H9 (cell line): ENCODE results near the gene WAPL. TPM values are rescaled to one million over a fixed set of nuclear protein-coding genes. Genes with fewer than 3 reads are reported as not detected.
A peak's percentile ranks its signal among the peaks of the same experiment; 100 is the strongest.

Experiments
- DNase-seq: peaks from one replicate; pipeline ENCODE4 v3.0.0-alpha.2; 2017
- H2AFZ ChIP-seq: one replicate; pipeline ENCODE4 v1.6.1; 2013; ENCODE audit warnings: mild to moderate bottlenecking, low read length, control low read depth, moderate library complexity
- H2AK5ac ChIP-seq: 2 replicates; pipeline ENCODE4 v1.6.1; 2013; ENCODE audit warnings: low read length, control low read depth, mixed read lengths; ENCODE audit not compliant: insufficient read length
- H2BK120ac ChIP-seq: one replicate; pipeline ENCODE4 v1.6.1; 2013; ENCODE audit warnings: low read depth, mild to moderate bottlenecking, low read length, control low read depth, inconsistent platforms; ENCODE audit not compliant: poor library complexity, severe bottlenecking
- H2BK12ac ChIP-seq: 2 replicates; pipeline ENCODE4 v1.6.1; 2013; ENCODE audit warnings: low read length, control low read depth, mixed read lengths, low read depth; ENCODE audit not compliant: insufficient read length
- H2BK15ac ChIP-seq: 2 replicates; pipeline ENCODE4 v1.6.1; 2013; ENCODE audit warnings: low read depth, low read length, control low read depth
- H2BK20ac ChIP-seq: one replicate; pipeline ENCODE4 v1.6.1; 2013; ENCODE audit warnings: low read depth, mild to moderate bottlenecking, low read length, control low read depth, inconsistent platforms; ENCODE audit not compliant: poor library complexity, severe bottlenecking
- H2BK5ac ChIP-seq: 2 replicates; pipeline ENCODE4 v1.6.1; 2013; ENCODE audit warnings: low read length, control low read depth, mixed read lengths; ENCODE audit not compliant: insufficient read length
- H3K14ac ChIP-seq: 2 replicates; pipeline ENCODE4 v1.6.1; 2013; ENCODE audit warnings: low read length, control low read depth; ENCODE audit not compliant: insufficient read depth
- H3K18ac ChIP-seq: 2 replicates; pipeline ENCODE4 v1.6.1; 2013; ENCODE audit warnings: low read depth, mild to moderate bottlenecking, mixed read lengths, low read length, control low read depth; ENCODE audit not compliant: insufficient read length
- H3K23ac ChIP-seq: 2 replicates; pipeline ENCODE4 v1.6.1; 2013; ENCODE audit warnings: low read length, control low read depth, mixed read lengths, low read depth; ENCODE audit not compliant: insufficient read length
- H3K23me2 ChIP-seq: 2 replicates; pipeline ENCODE4 v1.6.1; 2013; ENCODE audit warnings: low read depth, mild to moderate bottlenecking, mixed read lengths, low read length, control low read depth; ENCODE audit not compliant: insufficient read length, poor library complexity, severe bottlenecking
- H3K27ac ChIP-seq: 2 replicates; pipeline ENCODE4 v1.5.1; 2013; ENCODE audit warnings: low read length, control low read depth, mixed read lengths, low read depth; ENCODE audit not compliant: insufficient read length
- H3K27me3 ChIP-seq: 2 replicates; pipeline ENCODE4 v1.6.1; 2013; ENCODE audit warnings: low read length, control low read depth, inconsistent platforms; ENCODE audit not compliant: insufficient read depth
- H3K4ac ChIP-seq: 2 replicates; pipeline ENCODE4 v1.6.1; 2013; ENCODE audit warnings: low read depth, mild to moderate bottlenecking, control low read depth, inconsistent platforms, low read length, moderate library complexity
- H3K4me1 ChIP-seq: 2 replicates; pipeline ENCODE4 v1.6.1; 2013; ENCODE audit warnings: low read length, control low read depth, inconsistent platforms; ENCODE audit not compliant: insufficient read depth
- H3K4me2 ChIP-seq: 2 replicates; pipeline ENCODE4 v1.6.1; 2013; ENCODE audit warnings: low read length, control low read depth, mixed read lengths; ENCODE audit not compliant: insufficient read length, insufficient read depth
- H3K56ac ChIP-seq: 2 replicates; pipeline ENCODE4 v1.6.1; 2013; ENCODE audit warnings: low read depth, mild to moderate bottlenecking, mixed read lengths, low read length, control low read depth; ENCODE audit not compliant: insufficient read length
- H3K79me1 ChIP-seq: 2 replicates; pipeline ENCODE4 v1.6.1; 2013; ENCODE audit warnings: low read depth, mild to moderate bottlenecking, moderate library complexity, low read length, control low read depth, inconsistent platforms; ENCODE audit not compliant: insufficient read depth, poor library complexity, severe bottlenecking
- H3K79me2 ChIP-seq: 2 replicates; pipeline ENCODE4 v1.6.1; 2013; ENCODE audit warnings: low read length, control low read depth, inconsistent platforms; ENCODE audit not compliant: insufficient read depth
- H3K9ac ChIP-seq: 2 replicates; pipeline ENCODE4 v1.6.1; 2013; ENCODE audit warnings: low read length, control low read depth, mixed read lengths; ENCODE audit not compliant: insufficient read length; ENCODE audit errors: extremely low read depth
- H3K9me3 ChIP-seq: one replicate; pipeline ENCODE4 v1.6.1; 2013; ENCODE audit warnings: low read depth, low read length, inconsistent platforms; ENCODE audit not compliant: control insufficient read depth
- H3T11ph ChIP-seq: one replicate; pipeline ENCODE4 v1.6.1; 2013; ENCODE audit warnings: mild to moderate bottlenecking, low read length, control low read depth, inconsistent platforms
- H4K20me1 ChIP-seq: one replicate; pipeline ENCODE4 v1.6.1; 2013; ENCODE audit not compliant: control insufficient read depth, insufficient read length, insufficient read depth
- H4K5ac ChIP-seq: 2 replicates; pipeline ENCODE4 v1.6.1; 2013; ENCODE audit warnings: low read depth, mild to moderate bottlenecking, mixed read lengths, low read length, control low read depth; ENCODE audit not compliant: insufficient read length
- H4K8ac ChIP-seq: replicated peaks from 2 replicates; pipeline ENCODE4 v1.6.1; 2013; ENCODE audit warnings: low read length, control low read depth, mixed read lengths, low read depth; ENCODE audit not compliant: insufficient read length
- H4K91ac ChIP-seq: 2 replicates; pipeline ENCODE4 v1.6.1; 2013; ENCODE audit warnings: low read depth, mild to moderate bottlenecking, moderate library complexity, mixed read lengths, low read length, control low read depth; ENCODE audit not compliant: insufficient read length
- H3K27ac Mint-ChIP-seq, 3 experiments: 2 replicates in 2 of 3; 3 replicates in 1 of 3; pipeline ENCODE4 v1.8.0; 2020 to 2021; ENCODE audit warnings: mixed read lengths in 3 of 3, mild to moderate bottlenecking in 1 of 3, moderate library complexity in 1 of 3
- H3K27me3 Mint-ChIP-seq: 2 replicates; pipeline ENCODE4 v1.8.0; 2021; ENCODE audit warnings: low read depth, mild to moderate bottlenecking, moderate library complexity, mixed read lengths
- H3K36me3 Mint-ChIP-seq, 3 experiments: 2 replicates in 2 of 3; 3 replicates in 1 of 3; pipeline ENCODE4 v1.8.0; 2020 to 2021; ENCODE audit warnings: low read depth in 3 of 3, mixed read lengths in 3 of 3; ENCODE audit not compliant: insufficient read depth in 1 of 3
- H3K4me1 Mint-ChIP-seq, 2 experiments: 2 replicates each; pipeline ENCODE4 v1.8.0; 2020; ENCODE audit warnings: mixed read lengths in 2 of 2
- H3K4me3 Mint-ChIP-seq, 2 experiments: 2 replicates in 1 of 2; 3 replicates in 1 of 2; pipeline ENCODE4 v1.8.0; 2020 to 2021; ENCODE audit warnings: mild to moderate bottlenecking in 2 of 2, mixed read lengths in 2 of 2, moderate library complexity in 1 of 2
- H3K9me3 Mint-ChIP-seq, 2 experiments: 2 replicates in 1 of 2; 3 replicates in 1 of 2; pipeline ENCODE4 v1.8.0; 2020; ENCODE audit warnings: mild to moderate bottlenecking in 2 of 2, mixed read lengths in 2 of 2, moderate library complexity in 1 of 2
- WGBS: extraction: QIAGEN DNeasy Blood & Tissue Kit; methylation state at CpG from one replicate; pipeline ENCODE4 v1.1.7; 2013; ENCODE audit warnings: missing lambda C conversion rate, low lambda C conversion rate, mixed read lengths; ENCODE audit not compliant: insufficient read length; ENCODE audit errors: extremely low coverage; 5-methylcytosine and 5-hydroxymethylcytosine counted together
- total RNA-seq: library from RNA; stranded (reverse); gene quantifications from 2 replicates; pipeline ENCODE4 v1.2.1, GENCODE V29; 2021
- TF ChIP-seq, protein P1 (sequence below): fragments of 200-600 bp; sonication (generic); conservative IDR thresholded peaks from 3 replicates; pipeline ENCODE4 v1.8.0; 2021; ENCODE audit warnings: antibody characterized with exemption, mild to moderate bottlenecking

The WAPL gene
- total RNA-seq, 1 experiment from 2014 or later = 61.4 TPM

DNA sequence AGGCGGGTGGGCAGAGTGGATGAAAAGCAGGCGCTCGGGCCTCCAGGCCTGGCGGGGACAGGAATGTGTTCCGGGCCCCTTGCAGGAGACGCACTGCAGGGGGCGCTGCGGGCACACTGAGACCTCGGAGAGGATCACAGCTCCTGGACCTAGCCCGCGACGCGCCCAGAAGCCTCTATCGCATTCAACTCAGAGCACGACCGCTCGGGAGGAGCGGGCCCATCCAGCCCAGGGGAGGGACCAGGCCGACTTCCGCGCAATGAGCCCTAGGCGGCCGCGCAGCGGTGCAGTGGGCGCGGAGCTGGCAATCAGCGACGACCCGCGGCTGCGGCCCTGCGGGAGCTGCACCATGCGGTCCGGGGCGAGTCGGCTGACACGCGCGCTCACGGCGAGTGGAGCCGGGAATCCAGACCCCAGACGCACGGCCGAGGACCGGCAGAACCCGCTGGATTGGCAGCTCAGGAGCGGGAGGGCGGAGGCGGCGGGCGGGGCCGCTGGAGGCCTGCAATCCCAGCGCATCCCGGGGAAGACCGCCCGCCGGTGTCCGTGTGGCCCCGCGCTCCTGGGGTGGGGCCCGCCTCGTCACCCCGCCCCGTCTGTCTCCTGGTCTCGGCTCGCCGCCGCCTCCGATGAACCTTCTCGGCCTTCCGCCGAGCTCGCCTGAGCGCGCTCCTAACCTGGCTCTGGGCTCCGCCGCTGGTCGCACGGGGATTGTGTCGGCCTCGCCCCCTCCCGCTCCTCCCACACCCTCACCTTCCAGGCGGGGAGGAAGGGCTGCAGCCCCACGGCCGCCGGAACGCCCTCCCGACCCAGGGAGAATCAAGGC, 121.5 kb downstream of the WAPL start:
- peak overlapping the region; percentile 75 to 82 for H3K4me3 Mint-ChIP-seq
- H3K27me3 ChIP-seq = peaks cover 19% of the 10 kb centered on the region; the same call in 1 of the 2 replicates
- H4K91ac ChIP-seq = no peak overlapping the region
- H3K9me3 ChIP-seq = no peaks in the 10 kb centered on the region
- H4K8ac ChIP-seq = no peak overlapping the region
- peaks cover 15% of the 10 kb centered on the region for H3K23me2 ChIP-seq
- H3K14ac ChIP-seq = no peak overlapping the region; the same call in 1 of the 2 replicates
- H4K20me1 ChIP-seq = no peaks in the 10 kb centered on the region
- no peak overlapping the region for H2BK20ac ChIP-seq
- peak; percentile 97 for DNase-seq
- H3T11ph ChIP-seq = no peak overlapping the region
- peaks cover 0 to 5% of the 10 kb centered on the region in 2 experiments; a peak in 3 of 5 replicates for H3K9me3 Mint-ChIP-seq
- no CpG with 5 or more reads among the region's 90 CpGs for WGBS
- H3K18ac ChIP-seq = no peak overlapping the region
- H3K4me2 ChIP-seq = peak overlapping the region; percentile 39
- no peak overlapping the region for H3K27ac Mint-ChIP-seq
- peaks cover 22 to 23% of the 10 kb centered on the region in 2 experiments for H3K4me1 Mint-ChIP-seq
- peaks cover 0 to 1% (median 0%) of the 10 kb centered on the region in 3 experiments; a peak in 2 of 7 replicates for H3K36me3 Mint-ChIP-seq
- no peak overlapping the region for H2BK120ac ChIP-seq
- H3K79me1 ChIP-seq = no peaks in the 10 kb centered on the region
- H2AFZ ChIP-seq = no peak overlapping the region
- H3K4me1 ChIP-seq = peaks cover 6% of the 10 kb centered on the region; the same call in 1 of the 2 replicates
- no peak overlapping the region for H2BK15ac ChIP-seq
- no peak overlapping the region for H2BK12ac ChIP-seq
- no peak overlapping the region for H3K23ac ChIP-seq
- H3K79me2 ChIP-seq = no peaks in the 10 kb centered on the region
- H3K27ac ChIP-seq = no peak overlapping the region
- peaks cover 70% of the 10 kb centered on the region for H3K27me3 Mint-ChIP-seq
- no peak overlapping the region for H2AK5ac ChIP-seq
- H3K4ac ChIP-seq = no peak overlapping the region
- no peak overlapping the region for H3K9ac ChIP-seq
- no peak overlapping the region for H4K5ac ChIP-seq
- TF ChIP-seq, protein P1, sequence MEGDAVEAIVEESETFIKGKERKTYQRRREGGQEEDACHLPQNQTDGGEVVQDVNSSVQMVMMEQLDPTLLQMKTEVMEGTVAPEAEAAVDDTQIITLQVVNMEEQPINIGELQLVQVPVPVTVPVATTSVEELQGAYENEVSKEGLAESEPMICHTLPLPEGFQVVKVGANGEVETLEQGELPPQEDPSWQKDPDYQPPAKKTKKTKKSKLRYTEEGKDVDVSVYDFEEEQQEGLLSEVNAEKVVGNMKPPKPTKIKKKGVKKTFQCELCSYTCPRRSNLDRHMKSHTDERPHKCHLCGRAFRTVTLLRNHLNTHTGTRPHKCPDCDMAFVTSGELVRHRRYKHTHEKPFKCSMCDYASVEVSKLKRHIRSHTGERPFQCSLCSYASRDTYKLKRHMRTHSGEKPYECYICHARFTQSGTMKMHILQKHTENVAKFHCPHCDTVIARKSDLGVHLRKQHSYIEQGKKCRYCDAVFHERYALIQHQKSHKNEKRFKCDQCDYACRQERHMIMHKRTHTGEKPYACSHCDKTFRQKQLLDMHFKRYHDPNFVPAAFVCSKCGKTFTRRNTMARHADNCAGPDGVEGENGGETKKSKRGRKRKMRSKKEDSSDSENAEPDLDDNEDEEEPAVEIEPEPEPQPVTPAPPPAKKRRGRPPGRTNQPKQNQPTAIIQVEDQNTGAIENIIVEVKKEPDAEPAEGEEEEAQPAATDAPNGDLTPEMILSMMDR = peak; percentile 97
- no peak overlapping the region for H2BK5ac ChIP-seq
- H3K56ac ChIP-seq = no peak overlapping the region
